H1 (cell line): ENCODE measurements around the gene POLR3GL. TPM values are rescaled to one million over a fixed set of nuclear protein-coding genes. Genes with fewer than 3 reads are reported as not detected.

Source experiments
- CTCF ChIA-PET: fragments of 300-600 bp; sonication (Branson Sonifier 250); formaldehyde crosslinking; loops from one replicate; lab custom pipeline; 2021; ENCODE audit not compliant: partially characterized antibody; lab: Charles Lee
- POLR2A ChIA-PET: fragments of 300-600 bp; sonication (Branson Sonifier 250); formaldehyde crosslinking; loops from one replicate; lab custom pipeline; 2021; ENCODE audit warnings: inconsistent platforms; ENCODE audit not compliant: partially characterized antibody; lab: Charles Lee
- DNase-seq, 2 experiments: peaks; one replicate each; pipeline versions ENCODE4 v3.0.0 to v3.0.0-alpha.2; 2010 to 2022; ENCODE audit warnings: low spot score in 2 of 2, low read depth in 1 of 2, mixed read lengths in 1 of 2
- FAIRE-seq: peaks from 2 replicates; lab custom pipeline; 2011; peaks lifted over from hg19 to GRCh38; lab: Jason Lieb, UNC
- H2AFZ ChIP-seq: 2 replicates; pipeline ENCODE4 v1.8.1; 2012; ENCODE audit warnings: low read length, inconsistent platforms
- H2AK5ac ChIP-seq: 2 replicates; pipeline ENCODE4 v1.6.1; 2013; ENCODE audit warnings: low read depth, low read length
- H2BK120ac ChIP-seq: replicated peaks from 2 replicates; pipeline ENCODE3; 2013; ENCODE audit warnings: low read depth, low read length, inconsistent platforms
- H2BK12ac ChIP-seq: 2 replicates; pipeline ENCODE4 v1.6.1; 2013; ENCODE audit warnings: low read depth, low read length
- H2BK15ac ChIP-seq: 2 replicates; pipeline ENCODE4 v1.6.1; 2013; ENCODE audit warnings: low read length
- H2BK20ac ChIP-seq: 2 replicates; pipeline ENCODE4 v1.6.1; 2013; ENCODE audit warnings: low read length
- H2BK5ac ChIP-seq: 2 replicates; pipeline ENCODE4 v1.6.1; 2013; ENCODE audit warnings: low read depth, low read length
- H3K14ac ChIP-seq: 2 replicates; pipeline ENCODE4 v1.6.1; 2013; ENCODE audit warnings: inconsistent platforms; ENCODE audit not compliant: insufficient read length
- H3K18ac ChIP-seq: 2 replicates; pipeline ENCODE4 v1.6.1; 2013; ENCODE audit warnings: low read length; ENCODE audit errors: extremely low read depth
- H3K23ac ChIP-seq: 2 replicates; pipeline ENCODE4 v1.6.1; 2013; ENCODE audit warnings: inconsistent platforms; ENCODE audit not compliant: insufficient read length
- H3K23me2 ChIP-seq: 2 replicates; pipeline ENCODE4 v1.6.1; 2013; ENCODE audit warnings: low read depth, low read length
- H3K27ac ChIP-seq: 2 replicates; pipeline ENCODE4 v1.6.1; 2011; ENCODE audit warnings: low read depth, low read length, inconsistent platforms
- H3K27me3 ChIP-seq, 4 experiments: replicated peaks in 1 of 4; 1 replicate in 1 of 4; 2 replicates in 3 of 4; pipeline versions ENCODE4 v1.6.1 to v1.8.1; 2011 to 2013; ENCODE audit warnings: low read length in 3 of 4, mild to moderate bottlenecking in 3 of 4, inconsistent platforms in 2 of 4, mixed read lengths in 2 of 4, moderate library complexity in 1 of 4; ENCODE audit not compliant: control insufficient read depth in 3 of 4, insufficient read depth in 3 of 4; ENCODE audit errors: extremely low read depth in 1 of 4
- H3K36me3 ChIP-seq, 4 experiments: 2 replicates each; pipeline versions ENCODE4 v1.6.1 to v1.8.1; 2011 to 2013; ENCODE audit warnings: mild to moderate bottlenecking in 4 of 4, low read length in 3 of 4, moderate library complexity in 2 of 4, control low read depth in 1 of 4, inconsistent platforms in 1 of 4; ENCODE audit not compliant: insufficient read depth in 4 of 4, control insufficient read depth in 2 of 4
- H3K4ac ChIP-seq: replicated peaks from 2 replicates; pipeline ENCODE3; 2013; ENCODE audit warnings: low read length, low read depth, mixed read lengths, inconsistent platforms; ENCODE audit not compliant: insufficient read length
- H3K4me1 ChIP-seq, 4 experiments: replicated peaks in 1 of 4; 1 replicate in 1 of 4; 2 replicates in 3 of 4; pipeline versions ENCODE4 v1.6.1 to v1.8.1; 2011 to 2013; ENCODE audit warnings: low read length in 3 of 4, inconsistent platforms in 2 of 4, mixed read lengths in 1 of 4; ENCODE audit not compliant: insufficient read depth in 4 of 4, control insufficient read depth in 3 of 4
- H3K4me2 ChIP-seq, 2 experiments: 2 replicates each; pipeline versions ENCODE4 v1.6.1 to v1.8.1; 2011 to 2013; ENCODE audit warnings: low read depth in 2 of 2, low read length in 2 of 2, control low read depth in 1 of 2, inconsistent platforms in 1 of 2, mild to moderate bottlenecking in 1 of 2; ENCODE audit not compliant: insufficient read depth in 1 of 2
- H3K4me3 ChIP-seq, 4 experiments: fragments of 200-600, 300-600 bp in 1 of 4; sonication (generic), shearing (Covaris generic), sonication (Bioruptor Twin) in 1 of 4; 2 replicates each; pipeline versions ENCODE4 v1.5.1 to v1.8.1; 2011 to 2016; ENCODE audit warnings: low read length in 4 of 4, low read depth in 3 of 4, control low read depth in 2 of 4, inconsistent platforms in 2 of 4, mild to moderate bottlenecking in 2 of 4, mixed read lengths in 1 of 4, moderate library complexity in 1 of 4; ENCODE audit not compliant: insufficient read depth in 2 of 4; ENCODE audit errors: extremely low read depth in 1 of 4
- H3K56ac ChIP-seq: replicated peaks from 2 replicates; pipeline ENCODE3; 2013; ENCODE audit warnings: low read depth, mild to moderate bottlenecking, mixed read lengths, low read length, inconsistent platforms; ENCODE audit not compliant: insufficient read length
- H3K79me1 ChIP-seq: 2 replicates; pipeline ENCODE4 v1.6.1; 2013; ENCODE audit warnings: low read depth, low read length, control low read depth
- H3K79me2 ChIP-seq, 2 experiments: 2 replicates each; pipeline versions ENCODE4 v1.6.1 to v1.8.1; 2012 to 2013; ENCODE audit warnings: low read length in 2 of 2, mild to moderate bottlenecking in 2 of 2, inconsistent platforms in 1 of 2; ENCODE audit not compliant: insufficient read depth in 2 of 2, control insufficient read depth in 1 of 2
- H3K9ac ChIP-seq, 4 experiments: replicated peaks in 1 of 4; 1 replicate in 1 of 4; 2 replicates in 3 of 4; pipeline versions ENCODE4 v1.6.1 to v1.8.1; 2011 to 2013; ENCODE audit warnings: low read depth in 3 of 4, low read length in 3 of 4, control low read depth in 2 of 4, mild to moderate bottlenecking in 2 of 4, moderate library complexity in 2 of 4, inconsistent platforms in 1 of 4; ENCODE audit errors: extremely low read depth in 1 of 4
- H3K9me3 ChIP-seq, 2 experiments: 2 replicates each; pipeline versions ENCODE4 v1.6.1 to v1.8.1; 2012 to 2013; ENCODE audit warnings: mild to moderate bottlenecking in 2 of 2, moderate library complexity in 2 of 2, control low read depth in 1 of 2, inconsistent platforms in 1 of 2, low read depth in 1 of 2, low read length in 1 of 2, mixed read lengths in 1 of 2; ENCODE audit not compliant: insufficient read depth in 2 of 2
- H4K20me1 ChIP-seq, 2 experiments: replicated peaks in 1 of 2; 2 replicates each; pipeline versions ENCODE3 to v1.8.1; 2011 to 2013; ENCODE audit warnings: inconsistent platforms in 2 of 2, low read length in 2 of 2, mild to moderate bottlenecking in 1 of 2; ENCODE audit not compliant: insufficient read depth in 2 of 2, control insufficient read depth in 1 of 2
- H4K5ac ChIP-seq: 2 replicates; pipeline ENCODE4 v1.6.1; 2013; ENCODE audit warnings: low read length, low read depth, mixed read lengths, inconsistent platforms; ENCODE audit not compliant: insufficient read length
- H4K8ac ChIP-seq: 2 replicates; pipeline ENCODE4 v1.8.0; 2013; ENCODE audit warnings: mild to moderate bottlenecking, moderate library complexity, low read length, inconsistent platforms; ENCODE audit not compliant: insufficient read depth; ENCODE audit errors: extremely low read depth
- H4K91ac ChIP-seq: replicated peaks from 2 replicates; pipeline ENCODE3; 2013; ENCODE audit warnings: low read length, mixed read lengths, inconsistent platforms; ENCODE audit not compliant: insufficient read length
- KDM4A ChIP-seq: IDR thresholded peaks from one replicate; pipeline ENCODE4 v1.7.1; 2012; ENCODE audit warnings: low read depth, mild to moderate bottlenecking, moderate library complexity, low read length, inconsistent platforms; ENCODE audit not compliant: severe bottlenecking
- WGBS, 2 experiments: shearing (Covaris generic) in 1 of 2; methylation state at CpG; one replicate each; pipeline versions ENCODE4 v1.1.6 to v1.1.7; 2013 to 2015; ENCODE audit warnings: low lambda C conversion rate in 2 of 2, mixed read lengths in 2 of 2, inconsistent platforms in 1 of 2, low coverage in 1 of 2, missing lambda C conversion rate in 1 of 2; ENCODE audit not compliant: insufficient replicate concordance in 2 of 2, insufficient coverage in 1 of 2, insufficient read length in 1 of 2; ENCODE audit errors: extremely low coverage in 1 of 2, missing lambda C conversion rate in 1 of 2; 5-methylcytosine and 5-hydroxymethylcytosine counted together
- polyA plus RNA-seq, 7 experiments: library from polyadenylated mRNA; depleted of rRNA in 3 of 7; stranded (reverse) in 5 of 7; unstranded in 2 of 7; fragments of >200 nt in 5 of 7; fragments of 200-250 nt in 2 of 7; gene quantifications; 1 replicate in 5 of 7; 2 replicates in 1 of 7; 4 replicates in 1 of 7; pipeline versions ENCODE4 v1.2.1 to v1.2.3, GENCODE V29; 2011 to 2013; ENCODE audit warnings: missing spikeins in 2 of 7, mixed read lengths in 2 of 7
- total RNA-seq: library from RNA; stranded (reverse); fragmentation: NEBNext Ultra II Directional; extraction: Animal tissue kit (Norgen Biotek cat#: 25700); gene quantifications from 2 replicates; pipeline ENCODE4 v1.2.1, GENCODE V29; 2021

Gene POLR3GL
- total and polyA plus RNA-seq, 2 of the 8 experiments (the other 6 are each of a cell fraction or from before 2014, with no cell fraction given), result 3.1 to 3.9 TPM

DNA sequence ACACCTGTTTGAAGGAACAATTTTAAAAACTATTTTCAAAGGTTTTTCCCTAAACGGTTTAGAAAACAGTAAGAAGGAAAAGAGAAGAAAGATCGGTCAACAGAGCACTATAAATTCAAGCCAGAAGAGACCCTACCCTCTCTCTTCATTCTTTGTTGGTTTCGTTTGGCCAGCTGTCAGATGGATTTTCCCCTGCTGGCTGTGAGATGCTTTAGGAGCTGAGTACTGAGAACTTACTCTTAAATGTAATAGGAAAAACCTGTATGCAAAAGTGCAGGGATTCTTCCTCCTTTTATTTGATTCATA is 33.2 kb downstream of the POLR3GL start:
- peak overlapping the region in 1 of 4 experiments; percentile 96; a peak in 2 of 8 replicates for H3K4me3 ChIP-seq
- POLR2A ChIA-PET, result interaction anchor here (0.9 to 13.4 kb wide), 8 partner anchors 11 to 139 kb away, joined by 3 to 218 read pairs (median 4); partner anchors contain the start of genes PIAS3 and RBM8A
- no peak overlapping the region for H2BK15ac ChIP-seq
- TF ChIP-seq KDM4A, result no peak

More for the DNA sequence above, 33.2 kb downstream of the POLR3GL start:
- Histone ChIP-seq H4K8ac (no peak overlapping the region), H3K79me2 (peaks cover 4 to 27% of the 10 kb centered on the region in 2 experiments; a peak in 3 of 4 replicates), H2AFZ (no peak overlapping the region), H3K23ac (no peak overlapping the region), H3K56ac (no peak overlapping the region), H3K4ac (no peak overlapping the region), H3K4me1 (peaks cover 2 to 8% (median 6%) of the 10 kb centered on the region in 4 experiments; a peak in 4 of 7 replicates), H3K27me3 (no peaks in the 10 kb centered on the region), H3K9me3 (no peaks in the 10 kb centered on the region), H2BK120ac (no peak overlapping the region), H3K18ac (no peak overlapping the region), H3K4me2 (peak overlapping the region; percentile 83 to 96; a peak in 3 of 4 replicates), H3K14ac (no peak overlapping the region), H3K23me2 (peaks cover 9% of the 10 kb centered on the region), H4K5ac (no peak overlapping the region), H2BK5ac (no peak overlapping the region), H2BK20ac (no peak overlapping the region), H2BK12ac (no peak overlapping the region), H3K9ac (no peak overlapping the region), H4K20me1 (peaks cover 0 to 2% of the 10 kb centered on the region in 2 experiments), H2AK5ac (no peak overlapping the region), H3K79me1 (peaks cover 6% of the 10 kb centered on the region; the same call in 1 of the 2 replicates), H4K91ac (no peak overlapping the region), H3K36me3 (peaks cover 17 to 28% (median 23%) of the 10 kb centered on the region in 4 experiments), H3K27ac (no peak overlapping the region)
- CTCF ChIA-PET, result interaction anchor here (0.6 to 1.9 kb wide), 7 partner anchors 10 to 38 kb away, joined by 3 to 17 read pairs (median 5); no protein-coding TSS in a partner anchor
- 58% methylated on average over 3 of the region's 3 CpGs; no CpG with 5 or more reads in 1 of the 2 experiments for WGBS, 2 experiments
- DNase-seq (no peak), FAIRE-seq (no peak)
